OCI-LY7 (cell line): ENCODE data around the gene FAM120A. TPM values are rescaled to one million over a fixed set of nuclear protein-coding genes. Genes with fewer than 3 reads are reported as not detected.

Source experiments
- BruUV-seq: library from RNA; stranded (reverse); fragments of 400-500 nt; replicated peaks from 2 replicates; lab custom pipeline; 2021; lab: Mats Ljungman, UMichigan
- CTCF ChIA-PET: fragments of 300-600 bp; sonication (Branson Sonifier 250); formaldehyde crosslinking; loops from one replicate; lab custom pipeline; 2022; ENCODE audit warnings: antibody characterized with exemption; ENCODE audit not compliant: unreplicated experiment; lab: Charles Lee
- POLR2A ChIA-PET: fragments of 300-600 bp; sonication (Branson Sonifier 250); formaldehyde crosslinking; loops from one replicate; lab custom pipeline; 2022; ENCODE audit warnings: antibody characterized with exemption; lab: Charles Lee
- DNase-seq: peaks from one replicate; pipeline ENCODE4 v3.0.0-alpha.2; 2015; ENCODE audit warnings: low spot score
- H2AFZ ChIP-seq: fragments of 200-600 bp; sonication (generic), shearing (Covaris generic); 2 replicates; pipeline ENCODE4 v1.6.1; 2014; ENCODE audit warnings: mild to moderate bottlenecking, antibody characterized with exemption, low read length, moderate library complexity
- H3K27ac ChIP-seq: fragments of 200-600 bp; sonication (generic); 2 replicates; pipeline ENCODE4 v1.5.1; 2014; ENCODE audit warnings: mixed run types, low read depth, mild to moderate bottlenecking, moderate library complexity, low read length, inconsistent platforms; ENCODE audit not compliant: poor library complexity, severe bottlenecking
- H3K36me3 ChIP-seq: fragments of 200-600 bp; sonication (generic); 2 replicates; pipeline ENCODE4 v1.6.1; 2014; ENCODE audit warnings: mild to moderate bottlenecking, antibody characterized with exemption, low read length, moderate library complexity, mixed read lengths; ENCODE audit not compliant: insufficient read depth
- H3K4me1 ChIP-seq: fragments of 200-600 bp; sonication (generic); 2 replicates; pipeline ENCODE4 v1.5.1; 2014; ENCODE audit warnings: mild to moderate bottlenecking, low read length; ENCODE audit not compliant: insufficient read depth, poor library complexity, severe bottlenecking
- H3K4me2 ChIP-seq: fragments of 200-600 bp; sonication (generic); 2 replicates; pipeline ENCODE4 v1.6.1; 2014; ENCODE audit warnings: mild to moderate bottlenecking, low read length
- H3K4me3 ChIP-seq: fragments of 200-600 bp; sonication (generic); 2 replicates; pipeline ENCODE4 v1.5.1; 2014; ENCODE audit warnings: mild to moderate bottlenecking, low read depth, low read length; ENCODE audit not compliant: poor library complexity, severe bottlenecking
- H3K79me2 ChIP-seq: fragments of 200-600 bp; sonication (generic); 2 replicates; pipeline ENCODE4 v1.6.1; 2016; ENCODE audit warnings: low read depth, mild to moderate bottlenecking, low read length, moderate library complexity, mixed read lengths; ENCODE audit not compliant: insufficient read depth
- H3K9me2 ChIP-seq: fragments of 200-600 bp; sonication (generic); 2 replicates; pipeline ENCODE4 v1.6.1; 2016; ENCODE audit warnings: mild to moderate bottlenecking, low read length, mixed read lengths; ENCODE audit not compliant: insufficient read depth
- H3K9me3 ChIP-seq: fragments of 200-600 bp; sonication (generic); 2 replicates; pipeline ENCODE4 v1.6.1; 2014; ENCODE audit warnings: mild to moderate bottlenecking, mixed run types, low read length, mixed read lengths
- H4K20me1 ChIP-seq: fragments of 200-600 bp; sonication (generic); 2 replicates; pipeline ENCODE4 v1.6.1; 2014; ENCODE audit warnings: mild to moderate bottlenecking, antibody characterized with exemption, low read length, moderate library complexity, mixed read lengths; ENCODE audit not compliant: insufficient read depth
- EZH2phosphoT487 ChIP-seq: fragments of 200-600 bp; sonication (generic); IDR thresholded peaks from 2 replicates; pipeline ENCODE4 v1.6.1; 2018; ENCODE audit warnings: low read depth, borderline replicate concordance, mild to moderate bottlenecking, mixed run types, antibody characterized with exemption, low read length, moderate library complexity, mixed read lengths
- intact Hi-C: fragments of 100-400 bp; cut with micrococcal nuclease; formaldehyde crosslinking; loops from one replicate; pipeline ENCODE4 v1.10.0; 2022; ENCODE audit not compliant: unreplicated experiment
- total RNA-seq, 2 experiments: library from RNA; depleted of rRNA in 1 of 2; stranded (reverse); fragments of >200 nt in 1 of 2; shearing (Covaris generic) in 1 of 2; gene quantifications; 2 replicates each; pipeline ENCODE4 v1.2.3, GENCODE V29; 2014 to 2022
- TF ChIP-seq, protein P1 (sequence below): fragments of 200-600 bp; sonication (generic); conservative IDR thresholded peaks from 2 replicates; pipeline ENCODE4 v1.5.1; 2014; ENCODE audit warnings: mild to moderate bottlenecking, antibody characterized with exemption, low read length, moderate library complexity, mixed read lengths

Gene FAM120A
- total RNA-seq, 2 experiments from 2014 or later = 81.9 to 104 TPM

DNA sequence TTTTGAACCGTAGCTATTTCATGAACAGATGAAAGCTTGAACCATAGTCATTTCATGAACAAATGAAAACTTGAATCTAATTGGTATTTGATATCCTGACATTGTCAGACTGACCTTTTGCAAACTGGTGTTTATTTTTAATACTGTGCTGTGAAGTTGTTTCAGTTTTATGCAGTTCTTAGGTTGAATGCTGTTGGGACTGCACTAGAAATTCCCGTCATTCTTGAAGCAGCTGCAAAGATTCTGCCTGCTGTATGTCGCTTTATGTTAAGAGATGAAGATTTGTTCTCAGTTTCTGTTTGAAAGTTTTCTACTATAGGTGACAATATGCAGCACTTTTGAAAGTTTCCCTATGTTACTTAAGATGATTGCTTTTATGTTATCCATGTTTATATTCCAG lies 24.4 kb downstream of the FAM120A start:
- peaks cover 55% of the 10 kb centered on the region; the same call in 1 of the 2 replicates for H3K79me2 ChIP-seq
- no peaks in the 10 kb centered on the region for H3K9me2 ChIP-seq
- no peak overlapping the region for H3K4me2 ChIP-seq
- H3K4me3 ChIP-seq = no peak overlapping the region
- H3K9me3 ChIP-seq = no peaks in the 10 kb centered on the region
- no peak for TF ChIP-seq EZH2phosphoT487
- TF ChIP-seq, protein P1, sequence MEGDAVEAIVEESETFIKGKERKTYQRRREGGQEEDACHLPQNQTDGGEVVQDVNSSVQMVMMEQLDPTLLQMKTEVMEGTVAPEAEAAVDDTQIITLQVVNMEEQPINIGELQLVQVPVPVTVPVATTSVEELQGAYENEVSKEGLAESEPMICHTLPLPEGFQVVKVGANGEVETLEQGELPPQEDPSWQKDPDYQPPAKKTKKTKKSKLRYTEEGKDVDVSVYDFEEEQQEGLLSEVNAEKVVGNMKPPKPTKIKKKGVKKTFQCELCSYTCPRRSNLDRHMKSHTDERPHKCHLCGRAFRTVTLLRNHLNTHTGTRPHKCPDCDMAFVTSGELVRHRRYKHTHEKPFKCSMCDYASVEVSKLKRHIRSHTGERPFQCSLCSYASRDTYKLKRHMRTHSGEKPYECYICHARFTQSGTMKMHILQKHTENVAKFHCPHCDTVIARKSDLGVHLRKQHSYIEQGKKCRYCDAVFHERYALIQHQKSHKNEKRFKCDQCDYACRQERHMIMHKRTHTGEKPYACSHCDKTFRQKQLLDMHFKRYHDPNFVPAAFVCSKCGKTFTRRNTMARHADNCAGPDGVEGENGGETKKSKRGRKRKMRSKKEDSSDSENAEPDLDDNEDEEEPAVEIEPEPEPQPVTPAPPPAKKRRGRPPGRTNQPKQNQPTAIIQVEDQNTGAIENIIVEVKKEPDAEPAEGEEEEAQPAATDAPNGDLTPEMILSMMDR = no peak
- POLR2A ChIA-PET = no interaction called here
- H3K27ac ChIP-seq = no peak overlapping the region
- H3K4me1 ChIP-seq = no peaks in the 10 kb centered on the region
- DNase-seq = no peak
- 0 out of 2 replicates have a peak, but pooled peaks cover 5% of the 10 kb centered on the region for H4K20me1 ChIP-seq
- peaks cover 93% of the 10 kb centered on the region for H3K36me3 ChIP-seq
- H2AFZ ChIP-seq = no peak overlapping the region
- CTCF ChIA-PET = no interaction called here
- no TSS peak for BruUV-seq
- intact Hi-C loops = no loop called here

DNA sequence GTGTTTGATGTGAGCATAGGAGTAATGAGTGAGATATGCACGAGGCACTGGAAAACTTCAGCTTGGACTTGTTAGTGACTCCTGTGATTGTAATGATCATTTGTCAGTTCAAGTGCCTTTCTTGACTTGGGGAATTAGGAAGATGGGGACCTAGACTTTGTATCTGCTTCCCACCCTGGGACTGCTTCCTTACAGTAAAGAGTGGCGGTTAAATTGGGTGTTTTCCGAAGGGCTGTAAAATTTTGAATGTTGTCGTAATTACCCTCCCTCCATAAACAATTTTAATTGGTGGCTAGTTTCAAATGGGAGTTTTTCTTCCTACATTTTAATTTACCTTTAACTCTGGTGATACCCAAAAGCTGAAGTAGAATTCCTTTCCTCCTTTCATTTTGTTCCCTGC lies 25.4 kb downstream of the FAM120A start:
- TF ChIP-seq, protein P1 = no peak
- no peak for TF ChIP-seq EZH2phosphoT487
- Histone ChIP-seq H3K9me2 (no peaks in the 10 kb centered on the region), H2AFZ (no peak overlapping the region), H3K27ac (no peak overlapping the region), H3K4me1 (no peaks in the 10 kb centered on the region), H3K9me3 (no peaks in the 10 kb centered on the region), H3K4me2 (no peak overlapping the region), H3K36me3 (peaks cover 93% of the 10 kb centered on the region), H3K4me3 (no peak overlapping the region), H4K20me1 (0 out of 2 replicates have a peak, but pooled peaks cover 5% of the 10 kb centered on the region), H3K79me2 (peaks cover 49% of the 10 kb centered on the region; the same call in 1 of the 2 replicates)
- intact Hi-C loops = no loop called here
- ChIA-PET CTCF (no interaction called here), POLR2A (interaction anchor here (0.6 to 1.4 kb wide), 2 partner anchors 8 to 17 kb away, joined by 3 to 5 read pairs; no protein-coding TSS in a partner anchor)
- DNase-seq = no peak
- no TSS peak for BruUV-seq

GRCh38 chr9:93477397-93477796 lies 25.9 kb downstream of the FAM120A start:
- H3K4me2 ChIP-seq = no peak overlapping the region
- no peaks in the 10 kb centered on the region for H3K4me1 ChIP-seq
- H2AFZ ChIP-seq = no peak overlapping the region
- 0 out of 2 replicates have a peak, but pooled peaks cover 5% of the 10 kb centered on the region for H4K20me1 ChIP-seq
- no TSS peak for BruUV-seq
- POLR2A ChIA-PET = interaction anchor here (0.6 to 1.4 kb wide), 3 partner anchors 9 to 624 kb away, joined by 3 to 5 read pairs (median 3); no protein-coding TSS in a partner anchor
- no peaks in the 10 kb centered on the region for H3K9me3 ChIP-seq
- peaks cover 48% of the 10 kb centered on the region; the same call in 1 of the 2 replicates for H3K79me2 ChIP-seq
- no peak overlapping the region for H3K4me3 ChIP-seq
- CTCF ChIA-PET = no interaction called here
- TF ChIP-seq, protein P1 = no peak
- no peak for TF ChIP-seq EZH2phosphoT487
- no peaks in the 10 kb centered on the region for H3K9me2 ChIP-seq
- H3K36me3 ChIP-seq = peaks cover 94% of the 10 kb centered on the region
- DNase-seq = no peak
- intact Hi-C loops = no loop called here
- no peak overlapping the region for H3K27ac ChIP-seq
